Suppressor macrophage treated with lipopolysaccharide for 4 hours (primary cell): ENCODE results near the gene ITPA.
"Not testable (repeated sequence)": the region's sequence is repeated elsewhere in the genome, so short reads cannot be mapped to it uniquely, and the experiment has no call there.

Experiments
- DNase-seq: peaks from one replicate; pipeline ENCODE4 v3.0.0-alpha.2; 2020

The ITPA gene

GRCh38 chr20:3202965-3203314 lies 6.4 kb upstream of the ITPA start:
- no peak for DNase-seq

DNA sequence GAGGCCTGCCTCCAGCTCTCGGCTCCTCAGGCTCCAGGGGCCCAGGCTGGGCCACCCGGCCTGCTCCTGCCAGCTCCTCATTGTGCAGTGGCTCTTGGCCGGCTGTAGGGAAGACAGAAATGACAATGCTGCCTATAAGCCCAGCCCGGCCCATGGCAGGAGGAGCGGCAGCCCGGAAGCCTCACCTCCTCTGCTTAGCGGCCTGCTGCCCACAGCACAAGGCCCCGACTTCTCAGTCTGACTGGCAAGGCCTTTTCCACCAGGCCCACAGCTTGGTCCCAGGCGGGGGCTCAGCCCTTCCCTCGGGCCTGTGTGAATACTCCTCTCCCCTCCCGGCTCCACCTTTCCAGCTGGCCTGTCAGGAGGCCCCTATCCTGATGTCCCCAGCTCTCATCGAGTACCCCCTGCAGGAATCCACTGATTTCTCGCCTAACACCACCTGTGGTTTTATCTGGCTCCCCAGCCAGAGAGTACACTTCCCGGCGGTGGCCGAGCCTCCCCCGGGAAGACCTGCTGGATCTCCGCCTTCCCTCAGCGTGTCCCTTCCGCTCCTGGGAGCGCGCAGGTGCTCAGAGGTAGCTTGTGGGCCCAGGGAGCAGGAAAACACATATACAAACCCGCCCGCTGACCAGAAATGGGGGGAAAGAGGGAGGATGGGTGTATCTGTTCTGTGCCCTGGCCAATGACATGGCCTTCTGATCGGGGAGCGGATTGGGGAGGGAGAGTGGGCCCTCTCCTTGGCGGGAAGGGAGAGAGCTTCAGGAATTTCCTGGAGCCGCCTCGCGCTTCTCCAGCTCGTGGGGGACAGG lies 5.8 kb upstream of the ITPA start:
- peak; percentile 39 for DNase-seq

DNA sequence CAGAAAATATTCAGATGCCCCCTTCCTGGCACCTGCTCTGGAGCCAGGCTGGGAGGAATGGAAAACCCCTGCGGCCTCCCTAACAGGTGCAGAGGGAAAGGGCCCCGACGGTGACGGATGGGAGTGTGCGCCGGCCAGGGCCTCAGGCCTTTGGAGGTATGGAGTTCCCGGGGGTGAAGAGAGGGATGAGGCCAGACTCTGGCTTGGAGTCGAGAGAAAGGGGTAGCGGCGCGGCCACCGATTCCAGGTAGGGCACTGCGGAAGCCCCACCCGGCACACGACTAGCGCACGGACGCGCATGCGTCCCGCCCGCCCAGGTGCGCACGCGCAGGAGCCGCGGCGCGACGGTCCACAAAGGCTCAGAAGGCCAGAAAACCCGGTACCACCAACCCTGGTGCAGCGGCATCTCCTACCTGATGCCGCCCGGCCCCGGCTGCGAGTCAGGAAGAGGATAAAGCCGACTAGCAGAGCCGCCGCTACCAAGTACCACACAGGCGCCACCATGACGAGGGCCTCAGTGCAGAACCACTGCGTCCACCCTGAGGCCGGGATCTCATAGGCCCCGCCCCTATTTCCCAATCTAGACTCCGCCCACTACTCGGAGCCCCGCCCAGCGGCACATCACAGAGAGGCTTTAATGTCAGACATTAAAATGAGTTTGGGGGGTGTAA lies 5.0 kb upstream of the ITPA start, which contains the start of gene DDRGK1:
Gene DDRGK1, minus strand, starts transcription at position 559 of the 671 bp plus-strand sequence. Its CDS starts 55 bp downstream, at position 504.
- DNase-seq, result peak; percentile 92

DNA sequence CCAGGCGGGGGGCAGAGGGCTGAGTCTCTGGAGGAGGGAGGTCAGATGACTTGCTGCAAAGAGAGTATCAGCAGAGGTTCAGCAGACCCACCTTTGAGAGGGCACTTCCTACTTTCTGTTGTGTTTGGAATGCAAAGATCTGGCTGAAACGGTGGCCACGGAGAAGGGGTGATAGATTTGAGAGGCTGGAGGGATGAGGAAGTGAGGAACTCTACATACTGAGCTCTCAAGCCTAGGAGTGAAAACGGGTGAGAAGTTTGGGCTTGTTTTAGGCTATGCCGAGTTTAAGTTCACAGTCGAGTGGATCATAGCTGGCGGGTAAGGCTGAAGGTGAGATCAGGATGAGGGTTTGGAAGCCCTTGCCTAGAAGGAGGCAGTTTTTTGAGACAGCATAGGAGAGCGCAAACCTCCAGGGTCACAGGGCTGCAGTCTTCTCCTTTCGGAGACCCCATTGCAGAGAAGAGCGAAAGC lies 477 bp upstream of the ITPA start:
- peak; percentile 27 for DNase-seq

DNA sequence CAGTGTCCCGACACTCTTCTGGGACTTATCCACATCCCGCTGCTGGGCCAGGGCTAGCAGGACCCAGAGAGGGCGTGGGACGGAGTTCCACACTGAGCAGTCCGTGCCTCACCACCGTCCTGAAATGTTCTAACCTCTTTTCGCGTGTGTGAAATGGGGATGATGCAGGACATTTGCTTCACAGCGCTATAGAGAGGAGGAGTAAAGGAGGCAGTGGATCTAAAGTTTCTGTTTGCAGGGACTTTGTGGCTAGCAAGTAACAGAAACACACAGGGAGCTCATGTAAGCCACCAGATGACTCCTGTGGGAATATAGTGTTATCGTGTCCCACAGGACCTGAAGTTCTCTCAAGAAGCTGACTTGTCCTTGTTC lies 634 bp downstream of the ITPA start:
- DNase-seq, result peak; percentile 31

- no peak for DNase-seq
Observed at GRCh38 chr20:3210346-3210745, 1.0 kb downstream of the ITPA start.

GRCh38 chr20:3213226-3213625 lies 3.9 kb downstream of the ITPA start:
- DNase-seq, result no peak

DNA sequence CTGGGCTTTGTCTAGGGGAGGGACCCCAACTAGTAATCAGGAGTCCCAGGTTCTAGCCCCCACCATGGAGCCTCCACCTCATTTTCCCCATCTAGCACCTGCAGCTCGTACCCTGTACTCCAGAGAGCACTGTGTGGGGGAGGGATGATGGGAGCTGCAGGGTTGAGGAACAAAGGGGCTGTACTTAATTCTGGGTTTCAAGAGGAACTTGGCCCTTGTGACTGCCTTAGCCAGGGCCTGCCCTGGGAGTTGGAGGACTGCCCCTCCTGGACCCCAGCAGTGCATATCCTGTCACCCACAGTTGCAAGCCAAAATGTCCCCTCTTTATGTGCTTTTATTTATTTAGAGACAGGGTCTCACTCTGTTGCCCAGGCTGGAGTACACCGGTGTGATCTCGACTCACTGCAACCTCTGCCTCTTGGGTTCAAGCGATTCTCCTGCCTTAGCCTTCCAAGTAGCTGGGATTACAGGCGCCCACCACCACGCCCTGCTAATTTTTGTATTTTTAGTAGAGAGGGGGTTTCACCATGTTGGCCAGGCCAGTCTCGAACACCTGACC lies 6.1 kb downstream of the ITPA start:
- DNase-seq, result not testable (repeated sequence)

DNA sequence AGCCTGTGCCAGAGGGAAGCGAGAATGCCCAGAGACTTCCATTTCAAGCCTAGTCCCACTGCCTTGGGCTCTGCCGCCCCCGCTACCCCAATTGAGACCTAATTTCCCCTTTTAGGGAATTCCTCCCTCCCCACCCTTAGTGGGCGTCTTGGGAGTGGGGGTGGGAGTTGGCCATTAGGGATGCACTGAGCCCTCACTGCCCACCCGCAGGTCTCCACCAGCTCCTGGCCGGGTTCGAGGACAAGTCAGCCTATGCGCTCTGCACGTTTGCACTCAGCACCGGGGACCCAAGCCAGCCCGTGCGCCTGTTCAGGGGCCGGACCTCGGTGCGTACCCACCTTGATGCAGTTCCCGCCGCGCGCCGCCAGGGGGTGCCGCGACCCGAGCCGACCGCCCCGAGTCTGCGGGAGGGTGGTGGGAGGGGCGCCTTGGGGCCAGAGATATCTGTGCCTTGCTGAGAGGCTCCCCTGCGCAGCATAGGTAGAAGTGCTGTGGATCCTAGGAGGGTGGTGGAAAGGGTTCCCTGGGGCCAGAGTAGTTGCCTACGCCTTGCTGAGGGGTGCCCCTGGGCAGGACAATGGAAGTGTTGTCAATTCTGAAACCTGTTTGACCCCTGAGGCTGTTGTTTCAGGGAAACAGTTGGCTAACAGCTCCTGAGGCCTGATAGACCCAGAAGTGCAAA lies 9.2 kb downstream of the ITPA start:
- peak; percentile 55 for DNase-seq

- DNase-seq, result no peak
Observed at GRCh38 chr20:3221398-3222226, 12.3 kb downstream of the ITPA start.

- no peak for DNase-seq
Observed at GRCh38 chr20:3222635-3223600, 13.6 kb downstream of the ITPA start.

- no peak for DNase-seq
Observed at GRCh38 chr20:3223651-3223993, 14.3 kb downstream of the ITPA start.

DNA sequence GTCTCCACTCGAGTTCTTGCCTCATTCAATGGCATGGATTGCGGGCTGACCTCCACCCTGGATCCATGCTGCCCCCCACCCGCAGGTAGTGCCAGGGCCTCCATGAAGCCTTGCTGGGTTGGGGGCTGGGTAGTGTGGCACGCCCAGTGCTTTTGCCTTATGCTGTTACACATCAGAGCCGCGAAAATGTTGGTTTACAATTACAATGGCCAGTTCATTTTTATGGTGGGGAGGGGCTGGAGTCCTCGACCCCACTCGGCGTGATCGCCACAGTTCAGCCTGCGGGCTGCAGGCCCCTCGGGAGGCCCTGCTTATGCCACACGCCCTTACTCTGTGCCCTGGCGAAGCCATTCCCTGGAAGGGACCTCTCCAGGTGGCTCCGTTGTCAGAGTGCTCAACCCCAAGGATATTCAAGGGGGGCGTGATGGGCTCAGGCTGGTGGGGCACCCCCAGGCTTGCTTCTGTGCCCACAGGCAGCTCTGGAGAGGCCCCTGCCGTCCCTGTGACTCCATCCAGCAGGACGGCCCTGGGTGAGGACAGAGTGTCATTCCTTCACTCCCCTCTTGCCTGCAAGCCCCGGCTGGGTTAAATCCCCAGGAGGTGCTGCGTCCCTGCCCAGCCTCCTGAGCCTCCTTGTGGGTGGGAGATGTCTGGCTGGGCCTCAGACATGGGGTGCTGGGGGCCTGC lies 14.8 kb downstream of the ITPA start:
- DNase-seq, result no peak

GRCh38 chr20:3224681-3225421 lies 15.6 kb downstream of the ITPA start:
- no peak for DNase-seq

DNA sequence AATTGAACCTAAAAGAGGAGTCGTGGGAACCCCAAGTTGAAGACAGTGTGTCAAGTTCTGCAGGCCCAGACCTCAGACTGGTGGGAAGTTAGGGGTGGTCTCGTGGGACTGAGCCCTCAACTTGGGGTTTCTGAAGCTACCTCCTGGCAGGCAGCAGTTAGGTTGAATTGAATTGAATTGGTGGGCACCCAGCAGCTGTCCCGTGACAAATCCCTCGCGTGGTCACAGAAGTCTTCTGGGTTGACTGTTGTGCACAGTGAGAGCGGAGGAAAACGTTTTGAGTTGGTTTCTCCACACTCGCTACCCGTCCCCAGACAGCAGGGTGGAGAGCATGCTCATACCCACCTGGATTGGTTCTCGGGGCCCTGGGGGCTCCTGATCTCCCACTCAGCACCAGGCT lies 16.8 kb downstream of the ITPA start:
- no peak for DNase-seq

DNA sequence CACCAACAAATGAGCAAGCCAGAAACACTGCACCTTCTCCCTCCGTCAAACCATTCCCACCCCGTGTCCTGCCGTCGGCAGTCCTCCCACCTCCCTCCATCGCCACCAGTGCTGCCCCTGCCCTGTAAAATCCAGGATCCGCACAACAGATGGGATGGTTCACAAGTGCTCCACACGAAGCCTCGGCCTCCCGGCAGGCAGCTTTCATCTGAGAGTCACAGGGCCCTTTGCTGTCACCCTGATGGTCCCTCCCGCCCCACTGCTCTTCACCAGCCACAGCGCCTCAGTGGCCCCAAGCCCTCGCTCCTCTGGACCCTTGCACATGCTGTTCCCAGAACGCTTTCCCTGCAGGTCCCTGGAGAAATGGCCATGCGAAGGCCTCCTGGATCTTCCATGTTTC lies 17.6 kb downstream of the ITPA start:
- no peak for DNase-seq

DNA sequence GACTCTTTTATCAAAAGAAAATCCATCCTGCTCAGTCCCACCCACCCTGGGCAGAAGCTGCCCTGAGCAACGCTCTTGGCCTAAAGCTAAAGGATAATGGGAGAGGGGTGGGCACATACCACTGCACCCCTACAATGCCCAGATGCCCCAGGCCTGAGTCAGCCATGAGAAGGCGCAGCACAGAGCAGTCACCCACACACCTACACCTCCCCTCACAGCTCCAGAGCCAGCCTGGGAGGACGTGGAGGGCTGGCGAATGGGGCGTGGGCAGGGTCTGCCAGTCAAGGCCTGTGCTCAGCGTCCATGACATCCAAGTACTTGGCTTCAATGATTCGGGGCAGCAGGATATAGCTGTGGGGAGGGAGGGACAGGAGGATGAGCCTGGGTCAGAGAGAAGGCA lies 18.2 kb downstream of the ITPA start:
- DNase-seq, result no peak

DNA sequence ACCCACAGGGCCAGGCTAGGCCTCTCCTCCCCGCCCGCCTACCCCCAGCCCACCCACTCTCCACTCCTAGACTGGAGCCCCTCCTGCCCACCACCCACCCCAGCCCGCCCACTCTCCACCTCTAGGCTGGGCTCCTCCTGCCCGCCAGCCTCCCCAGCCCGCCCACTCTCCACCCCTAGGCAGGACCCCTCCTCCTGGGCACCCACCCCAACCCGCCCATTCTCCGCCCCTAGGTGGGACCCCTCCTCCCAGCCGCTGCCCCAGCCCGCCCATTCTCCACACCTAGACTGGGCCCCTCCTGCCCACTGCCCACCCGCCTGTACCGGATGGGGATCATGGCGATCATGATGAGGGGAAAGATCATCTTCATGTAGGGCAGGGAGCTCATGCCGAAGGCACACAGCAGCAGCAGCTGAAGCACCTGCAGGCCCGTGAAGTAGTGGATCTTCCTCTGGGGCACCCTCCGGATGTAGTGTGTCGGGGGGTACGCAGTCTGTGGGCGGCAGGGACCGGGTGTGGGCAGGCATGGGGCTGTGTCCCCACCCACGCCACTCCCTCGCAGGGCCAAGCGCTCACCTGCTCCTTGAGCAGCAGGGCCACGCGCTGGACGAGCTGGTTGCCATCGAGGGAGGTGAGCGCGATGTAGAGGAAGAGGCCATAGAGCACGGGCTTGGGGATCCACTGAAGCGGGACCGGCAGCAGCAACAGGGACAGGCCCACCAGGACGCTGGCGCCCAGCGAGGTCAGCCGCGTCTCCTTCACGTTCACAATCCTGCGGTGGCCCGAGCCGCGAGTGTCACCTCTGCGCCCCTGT lies 18.8 kb downstream of the ITPA start:
- DNase-seq, result no peak

DNA sequence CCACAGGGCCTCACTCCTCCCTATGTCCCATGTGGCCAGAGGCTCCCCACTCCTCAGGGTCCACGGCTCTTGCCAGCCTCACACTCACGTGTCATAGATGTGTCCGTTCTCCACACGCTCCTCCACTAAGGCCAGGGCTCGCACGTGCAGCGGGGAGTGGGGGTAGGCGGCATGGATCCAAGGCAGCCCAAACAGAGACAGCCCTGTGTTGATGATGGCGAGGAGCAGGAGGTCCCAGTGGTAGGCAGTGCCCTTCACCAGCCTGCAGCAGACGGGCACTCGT lies 19.4 kb downstream of the ITPA start:
- no peak for DNase-seq
